GM12874 (cell line): Measurements from ENCODE around the gene GRM5.

Experiments used
- TF ChIP-seq, protein P1 (sequence below): IDR thresholded peaks from 2 replicates; pipeline ENCODE4 v1.5.1; 2011; ENCODE audit warnings: low read depth, mild to moderate bottlenecking, control low read depth, low read length, moderate library complexity; ENCODE audit not compliant: insufficient read depth

The GRM5 gene

DNA sequence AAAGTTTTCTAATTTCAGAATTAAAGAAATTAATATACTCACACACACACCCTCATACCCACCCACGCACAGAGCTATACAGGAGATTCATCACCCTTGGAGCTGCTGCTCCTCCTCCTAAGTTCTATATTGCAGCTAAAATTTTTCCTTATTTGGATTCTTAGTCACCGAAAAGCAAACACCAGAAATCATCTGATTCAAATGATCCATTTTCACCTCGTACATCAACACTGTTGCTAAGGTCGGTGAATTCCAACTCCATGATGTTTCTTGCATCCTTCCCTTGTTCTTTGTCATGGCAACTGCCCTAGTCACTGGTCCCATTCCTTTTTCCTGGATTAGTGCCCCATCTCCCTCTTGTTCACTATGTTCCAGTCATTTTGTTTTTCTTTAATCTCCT, 286.2 kb downstream of the GRM5 start:
- TF ChIP-seq, protein P1, sequence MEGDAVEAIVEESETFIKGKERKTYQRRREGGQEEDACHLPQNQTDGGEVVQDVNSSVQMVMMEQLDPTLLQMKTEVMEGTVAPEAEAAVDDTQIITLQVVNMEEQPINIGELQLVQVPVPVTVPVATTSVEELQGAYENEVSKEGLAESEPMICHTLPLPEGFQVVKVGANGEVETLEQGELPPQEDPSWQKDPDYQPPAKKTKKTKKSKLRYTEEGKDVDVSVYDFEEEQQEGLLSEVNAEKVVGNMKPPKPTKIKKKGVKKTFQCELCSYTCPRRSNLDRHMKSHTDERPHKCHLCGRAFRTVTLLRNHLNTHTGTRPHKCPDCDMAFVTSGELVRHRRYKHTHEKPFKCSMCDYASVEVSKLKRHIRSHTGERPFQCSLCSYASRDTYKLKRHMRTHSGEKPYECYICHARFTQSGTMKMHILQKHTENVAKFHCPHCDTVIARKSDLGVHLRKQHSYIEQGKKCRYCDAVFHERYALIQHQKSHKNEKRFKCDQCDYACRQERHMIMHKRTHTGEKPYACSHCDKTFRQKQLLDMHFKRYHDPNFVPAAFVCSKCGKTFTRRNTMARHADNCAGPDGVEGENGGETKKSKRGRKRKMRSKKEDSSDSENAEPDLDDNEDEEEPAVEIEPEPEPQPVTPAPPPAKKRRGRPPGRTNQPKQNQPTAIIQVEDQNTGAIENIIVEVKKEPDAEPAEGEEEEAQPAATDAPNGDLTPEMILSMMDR = no peak

DNA sequence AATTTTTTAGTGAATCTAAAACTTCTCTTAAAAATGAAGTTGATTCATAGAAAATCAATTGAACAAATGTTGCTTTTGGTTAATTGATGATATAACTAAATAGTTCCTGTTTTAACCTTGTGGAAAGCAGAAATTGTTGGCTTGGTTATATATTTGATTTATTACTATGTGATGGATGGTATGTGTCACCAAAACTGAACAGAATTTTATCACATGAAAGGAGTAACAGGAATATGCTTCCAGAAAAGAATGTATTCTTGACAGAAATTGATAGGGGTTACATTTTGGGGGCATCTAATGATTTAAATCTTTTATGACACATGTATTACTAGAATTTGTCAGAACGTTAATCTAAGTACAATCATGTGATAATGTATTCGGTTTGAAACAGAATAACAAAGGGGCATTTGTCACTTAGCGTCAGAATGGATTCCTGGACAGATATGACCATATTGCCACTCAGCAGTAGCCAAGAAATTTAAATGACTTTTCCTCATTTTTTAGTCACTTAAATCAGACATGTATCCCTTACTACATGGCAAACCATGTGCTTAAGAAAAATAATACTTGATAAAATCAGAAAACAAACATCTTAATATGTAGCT, 295.2 kb downstream of the GRM5 start:
- TF ChIP-seq, protein P1 = no peak

DNA sequence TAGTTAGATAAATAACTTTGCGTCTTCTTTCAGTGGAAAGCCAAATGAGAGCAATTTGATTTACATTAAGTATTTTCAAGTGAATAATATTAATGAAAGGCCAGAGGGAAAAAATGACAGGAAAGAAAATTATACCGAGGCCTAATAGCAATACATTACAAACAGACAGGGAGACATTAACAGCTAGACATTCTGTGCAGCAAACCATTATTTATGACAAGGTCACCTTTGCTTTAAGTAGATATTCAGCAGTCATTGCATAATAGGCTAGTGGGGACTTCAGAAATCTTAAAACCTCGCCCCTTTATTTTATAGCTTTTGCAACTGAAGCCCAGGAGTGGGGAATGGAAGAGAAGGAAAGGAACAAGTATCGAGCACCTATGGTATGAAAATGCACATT, 321.6 kb downstream of the GRM5 start:
- TF ChIP-seq, protein P1 = no peak

DNA sequence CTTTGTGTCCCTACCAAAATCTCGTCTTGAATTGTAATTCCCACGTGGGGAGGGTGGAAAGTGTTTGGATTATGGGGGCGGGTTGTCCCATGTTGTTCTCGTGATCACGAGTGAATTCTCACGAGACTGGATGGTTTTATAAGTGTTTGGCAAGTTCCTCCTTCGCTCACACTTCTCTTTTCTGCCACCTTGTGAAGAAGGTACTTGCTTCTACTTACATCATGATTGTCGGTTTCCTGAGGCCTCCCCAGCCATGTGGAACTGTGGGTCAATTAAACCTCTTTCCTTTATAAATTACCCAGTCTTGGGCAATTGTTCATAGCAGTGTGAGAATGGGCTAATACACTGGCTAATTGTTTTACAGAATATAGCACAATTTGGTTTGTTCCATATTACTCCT, 326.3 kb downstream of the GRM5 start:
- TF ChIP-seq, protein P1 = no peak

DNA sequence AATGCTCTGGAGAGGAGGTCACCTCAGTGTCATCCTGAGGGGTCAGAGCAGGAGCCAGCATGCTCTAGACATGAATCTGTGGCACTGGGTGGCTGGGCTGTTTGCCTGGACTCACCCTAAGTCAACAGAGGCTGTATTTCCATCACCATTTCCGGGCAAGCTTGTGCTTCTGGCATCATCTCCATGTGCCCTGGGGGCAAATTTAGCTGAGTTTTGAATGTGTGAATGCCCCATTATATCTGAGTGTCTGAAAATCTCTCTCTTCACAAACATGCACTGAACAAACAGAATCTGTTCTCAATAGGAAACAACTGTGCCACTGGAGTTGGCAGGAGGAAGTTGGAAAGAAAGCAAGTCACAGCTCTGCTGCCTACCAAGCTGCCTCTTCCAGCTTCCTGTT, 356.2 kb downstream of the GRM5 start:
- TF ChIP-seq, protein P1 = no peak

DNA sequence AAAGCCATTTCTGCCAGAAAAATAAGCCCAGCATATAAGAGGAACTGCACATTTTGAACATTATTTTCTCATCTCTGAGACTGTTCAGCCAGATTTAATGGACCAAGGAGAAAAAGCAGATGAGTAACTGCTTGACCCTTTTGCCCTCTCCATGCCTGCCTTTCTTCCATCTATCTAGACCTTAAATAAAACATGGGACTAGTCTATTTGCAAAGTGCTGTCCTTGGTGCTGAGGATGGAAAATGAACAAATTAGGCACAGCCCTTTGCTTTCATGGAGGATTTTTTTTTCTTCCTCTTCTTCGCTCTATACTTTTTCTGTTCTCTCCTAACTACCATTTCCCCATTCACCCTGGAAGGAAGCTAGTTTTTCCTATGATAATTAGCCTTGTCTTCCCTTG, 361.3 kb downstream of the GRM5 start:
- TF ChIP-seq, protein P1 = no peak

DNA sequence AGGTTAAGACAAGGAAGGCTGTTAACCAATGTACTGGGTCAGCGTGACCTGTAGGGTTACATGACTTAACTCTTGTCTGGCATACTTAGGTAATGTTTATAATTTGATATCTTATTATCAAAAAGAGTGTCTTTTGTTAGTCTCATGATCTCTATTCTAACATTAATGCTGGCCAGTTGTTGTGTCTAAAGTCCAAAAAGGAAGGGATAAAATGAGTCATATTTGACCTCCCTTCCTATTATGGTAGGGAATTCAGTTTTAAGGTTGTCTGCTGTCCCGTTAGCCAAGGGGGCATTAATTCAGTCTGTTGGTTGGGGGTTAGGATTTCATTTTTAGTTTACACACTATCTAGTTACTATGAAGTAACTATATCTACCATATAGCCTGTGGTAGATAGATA, 364.0 kb downstream of the GRM5 start:
- TF ChIP-seq, protein P1 = no peak

DNA sequence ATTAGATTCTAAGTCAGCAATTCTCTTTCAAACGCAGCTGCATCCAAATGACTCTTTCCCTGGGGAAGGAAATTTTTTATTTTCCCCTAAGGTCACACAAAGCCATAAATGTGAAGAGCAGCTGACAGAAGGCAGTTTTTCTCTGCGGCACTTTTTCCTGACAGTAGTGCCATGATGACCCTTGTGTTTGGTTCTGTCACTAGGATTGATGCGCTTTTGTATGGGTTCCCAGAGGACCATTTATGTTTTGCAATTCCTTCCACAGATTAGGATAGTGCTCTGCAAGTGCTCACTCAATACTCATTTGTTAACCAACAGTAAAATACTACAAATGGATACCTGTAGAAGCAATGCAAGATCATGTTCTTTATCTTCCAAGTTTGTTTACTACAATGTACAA, 368.6 kb downstream of the GRM5 start:
- TF ChIP-seq, protein P1 = no peak
